ENCODE measurements around the gene TM9SF2. TPM values are rescaled to one million over a fixed set of nuclear protein-coding genes. Genes with fewer than 3 reads are reported as not detected.

Gene TM9SF2
- total RNA-seq, 4 donors from 2014 or later, result 27.9 to 171 (median 116) TPM

- TF ChIP-seq CTCF (IDR thresholded peaks at IDR 0.05) (no peak), POLR2A (IDR thresholded peaks at IDR 0.05) (no peak), EP300 (IDR thresholded peaks at IDR 0.05; ENCODE audit: low read depth) (no peak), POLR2AphosphoS5 (IDR thresholded peaks at IDR 0.05) (no peak)
- intact Hi-C loops (cut with DNase I; ENCODE audit: low total_unique reads), result no loop called here
- DNase-seq, result no peak
- 69 to 78% methylated on average over 6 to 9 of the region's 9 CpGs for WGBS, 2 donors (ENCODE audit: low coverage in 1 of 2)
- Histone ChIP-seq H3K27me3 (no peaks in the 10 kb centered on the region), H3K27ac (no peak overlapping the region), H3K4me1 (no peaks in the 10 kb centered on the region), H3K36me3 (no peaks in the 10 kb centered on the region), H3K4me3 (no peak overlapping the region), H3K9me3 (no peaks in the 10 kb centered on the region)
- in situ Hi-C loops (cut with MboI; ENCODE audit: low pct_ligation_motif_present in 1 of 4, low pct_unique_long_range_greater_than_20kb in 1 of 4, low sequenced_read_pairs in 3 of 4), result no loop called here
Measured at GRCh38 chr13:99473515-99473914, 27.8 kb upstream of the TM9SF2 start.

GRCh38 chr13:99476648-99477047 lies 24.6 kb upstream of the TM9SF2 start:
- DNase-seq, result no peak
- Histone ChIP-seq H3K4me3 (no peak overlapping the region), H3K27me3 (no peaks in the 10 kb centered on the region), H3K9me3 (no peaks in the 10 kb centered on the region), H3K36me3 (no peaks in the 10 kb centered on the region), H3K27ac (no peak overlapping the region), H3K4me1 (peaks cover 0 to 10% (median 3%) of the 10 kb centered on the region in 4 donors)
- intact Hi-C loops (cut with DNase I; ENCODE audit: low total_unique reads) (no loop called here), in situ Hi-C loops (cut with MboI; ENCODE audit: low pct_ligation_motif_present in 1 of 4, low pct_unique_long_range_greater_than_20kb in 1 of 4, low sequenced_read_pairs in 3 of 4) (no loop called here)
- TF ChIP-seq POLR2A (IDR thresholded peaks at IDR 0.05), result no peak
- no peak for TF ChIP-seq CTCF (IDR thresholded peaks at IDR 0.05)
- no peak for TF ChIP-seq POLR2AphosphoS5 (IDR thresholded peaks at IDR 0.05)
- TF ChIP-seq EP300 (IDR thresholded peaks at IDR 0.05; ENCODE audit: low read depth), result no peak
- whole genome bisulfite sequencing, 2 donors (ENCODE audit: low coverage in 1 of 2), result 30 to 40% methylated on average over 2 to 3 of the region's 5 CpGs

- H3K9me3 ChIP-seq, result no peaks in the 10 kb centered on the region
- intact Hi-C loops (cut with DNase I; ENCODE audit: low total_unique reads), result no loop called here
- no peaks in the 10 kb centered on the region for H3K27me3 ChIP-seq
- in situ Hi-C loops (cut with MboI; ENCODE audit: low pct_ligation_motif_present in 1 of 4, low pct_unique_long_range_greater_than_20kb in 1 of 4, low sequenced_read_pairs in 3 of 4), result no loop called here
- no peak overlapping the region for H3K4me3 ChIP-seq
- no peak for DNase-seq
- H3K4me1 ChIP-seq, result peaks cover 0 to 13% (median 6%) of the 10 kb centered on the region in 4 donors
- 59 to 64% methylated on average over 4 of the region's 4 CpGs for whole genome bisulfite sequencing, 2 donors (ENCODE audit: low coverage in 1 of 2)
- H3K36me3 ChIP-seq, result no peaks in the 10 kb centered on the region
- TF ChIP-seq EP300 (IDR thresholded peaks at IDR 0.05; ENCODE audit: low read depth) (no peak), CTCF (IDR thresholded peaks at IDR 0.05) (no peak), POLR2AphosphoS5 (IDR thresholded peaks at IDR 0.05) (no peak), POLR2A (IDR thresholded peaks at IDR 0.05) (no peak)
- H3K27ac ChIP-seq, result no peak overlapping the region
Measured at GRCh38 chr13:99477493-99477892, 23.8 kb upstream of the TM9SF2 start.

- WGBS, 2 donors (ENCODE audit: low coverage in 1 of 2), result 45 to 63% methylated on average over 4 of the region's 4 CpGs
- no peak overlapping the region for H3K4me3 ChIP-seq
- no peaks in the 10 kb centered on the region for H3K27me3 ChIP-seq
- intact Hi-C loops (cut with DNase I; ENCODE audit: low total_unique reads) (no loop called here), in situ Hi-C loops (cut with MboI; ENCODE audit: low pct_ligation_motif_present in 1 of 4, low pct_unique_long_range_greater_than_20kb in 1 of 4, low sequenced_read_pairs in 3 of 4) (no loop called here)
- H3K4me1 ChIP-seq, result peaks cover 0 to 13% (median 6%) of the 10 kb centered on the region in 4 donors
- peak overlapping the region; percentile 13 to 49 (median 26) for H3K27ac ChIP-seq
- no peaks in the 10 kb centered on the region for H3K9me3 ChIP-seq
- TF ChIP-seq POLR2AphosphoS5 (IDR thresholded peaks at IDR 0.05) (no peak), CTCF (IDR thresholded peaks at IDR 0.05) (no peak), POLR2A (IDR thresholded peaks at IDR 0.05) (no peak), EP300 (IDR thresholded peaks at IDR 0.05; ENCODE audit: low read depth) (no peak)
- no peak for DNase-seq
- H3K36me3 ChIP-seq, result no peaks in the 10 kb centered on the region
Measured at GRCh38 chr13:99481366-99481765, 19.9 kb upstream of the TM9SF2 start.

All from transverse colon (tissue), 4 donors.